ENCODE measurements around the gene NUDT3.
A peak's percentile ranks its signal among the peaks of the same experiment; 100 is the strongest.

Gene NUDT3

DNA sequence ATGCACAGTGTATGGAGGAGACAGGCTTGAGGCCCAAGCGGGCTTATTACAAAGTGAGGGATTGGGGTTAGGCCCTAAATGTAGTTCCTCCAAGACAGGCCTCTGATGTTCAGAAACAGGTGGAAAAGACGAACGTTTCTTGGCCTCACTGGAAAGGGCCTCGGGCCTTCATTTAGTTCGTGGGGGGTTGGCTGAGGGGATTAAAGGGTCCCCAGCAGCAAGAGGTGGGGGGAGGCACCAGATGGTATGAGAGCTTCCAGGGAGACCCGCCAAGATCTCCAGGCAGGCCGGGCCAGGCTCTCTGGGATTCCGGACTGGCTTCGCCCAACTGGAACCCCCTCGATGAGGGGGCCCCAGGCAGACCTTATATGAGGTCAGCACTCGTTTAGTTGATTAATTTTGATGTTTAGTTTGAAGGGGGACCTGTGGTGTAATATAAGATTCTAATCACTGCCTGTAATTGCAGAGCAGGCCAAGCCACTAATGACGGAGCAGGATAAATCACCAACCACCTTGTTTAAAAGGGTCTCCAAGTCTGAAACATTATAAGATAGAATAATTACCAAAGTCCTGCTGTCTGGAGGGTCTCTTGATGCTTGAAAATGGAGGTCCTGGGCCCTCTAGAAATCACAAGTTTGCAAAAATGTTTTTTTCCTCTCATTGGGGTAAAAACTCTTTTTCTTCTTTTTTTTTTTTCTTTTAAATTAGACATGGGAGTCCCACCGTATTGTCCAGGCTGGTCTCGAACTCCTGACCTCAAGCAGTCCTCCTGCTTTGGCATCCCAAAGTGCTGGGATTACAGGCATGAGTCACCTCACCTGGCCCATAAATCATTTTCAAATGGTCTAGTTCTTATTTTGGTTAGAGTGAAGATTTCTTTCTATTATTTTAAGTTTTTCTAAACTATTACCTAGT lies 153.6 kb downstream of the NUDT3 start:
- no peak for DNase-seq (ENCODE audit: low read depth in 2 of 2)

DNA sequence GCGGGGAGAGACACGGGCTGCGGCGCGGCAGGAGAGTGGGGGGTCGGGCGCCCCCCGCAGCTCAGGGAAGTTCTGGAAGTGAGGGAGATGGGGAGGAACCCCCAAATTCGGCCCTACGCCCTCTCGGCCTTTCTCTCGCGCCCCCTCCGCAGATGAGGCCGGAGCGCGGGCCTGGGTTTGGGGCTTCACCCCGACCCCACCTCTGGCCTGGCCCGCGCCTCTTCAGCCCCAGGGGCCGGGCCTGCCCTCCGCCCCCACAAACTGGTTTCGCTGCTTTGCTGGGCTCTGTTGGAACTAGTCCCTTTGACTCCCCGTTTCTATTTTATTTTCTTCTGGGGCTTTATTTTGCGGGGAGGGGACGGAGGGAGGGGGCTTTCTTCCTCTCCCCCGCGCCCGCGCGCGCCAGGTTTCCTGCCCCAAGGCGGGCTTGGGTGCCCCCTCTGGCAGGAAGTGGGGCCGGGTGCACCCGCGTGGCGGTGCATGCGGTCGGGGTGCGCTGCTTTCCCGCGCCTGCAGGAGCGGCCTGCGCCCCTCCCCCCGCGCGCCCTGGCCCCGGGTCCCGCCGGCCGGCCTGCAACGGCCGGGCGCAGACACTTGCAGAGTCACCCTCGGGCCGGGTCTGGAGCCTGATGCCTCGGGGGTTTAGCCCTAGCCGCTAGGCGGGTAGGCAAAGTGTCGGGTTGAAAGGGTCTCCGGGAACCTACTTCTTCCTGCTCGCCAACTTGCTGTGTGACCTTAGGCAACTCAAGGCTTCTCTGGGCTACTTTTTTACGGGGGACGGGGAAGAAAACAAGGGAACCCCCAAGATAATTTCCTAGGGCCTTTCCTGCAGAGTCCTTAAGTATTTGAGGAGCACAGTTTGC lies 154.5 kb downstream of the NUDT3 start:
- peak in 1 of 2 donors; percentile 72 for DNase-seq (ENCODE audit: low read depth in 2 of 2)

DNA sequence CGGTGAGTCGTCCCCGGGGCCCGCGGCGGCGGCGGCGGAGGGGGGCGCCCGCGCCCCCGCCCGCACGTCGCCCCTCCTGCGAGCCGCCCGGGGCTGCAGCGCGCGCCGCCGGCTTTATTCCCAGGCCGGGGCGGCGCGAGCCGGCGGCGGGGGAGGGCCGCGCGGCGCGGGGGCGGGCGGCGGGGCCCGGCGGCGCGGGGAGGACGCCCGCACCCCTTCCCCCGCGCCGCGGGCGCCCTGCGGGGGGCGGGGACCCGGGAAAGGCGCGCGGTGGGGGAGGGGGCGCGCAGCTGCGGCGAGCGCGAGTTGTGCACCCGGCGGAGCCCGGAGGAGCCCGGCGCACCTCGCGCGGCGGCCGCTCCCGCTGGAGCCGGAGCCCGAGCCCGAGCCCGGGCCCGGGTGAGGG lies 155.2 kb downstream of the NUDT3 start:
- DNase-seq (ENCODE audit: low read depth in 2 of 2): peak in 1 of 2 donors; percentile 28

DNA sequence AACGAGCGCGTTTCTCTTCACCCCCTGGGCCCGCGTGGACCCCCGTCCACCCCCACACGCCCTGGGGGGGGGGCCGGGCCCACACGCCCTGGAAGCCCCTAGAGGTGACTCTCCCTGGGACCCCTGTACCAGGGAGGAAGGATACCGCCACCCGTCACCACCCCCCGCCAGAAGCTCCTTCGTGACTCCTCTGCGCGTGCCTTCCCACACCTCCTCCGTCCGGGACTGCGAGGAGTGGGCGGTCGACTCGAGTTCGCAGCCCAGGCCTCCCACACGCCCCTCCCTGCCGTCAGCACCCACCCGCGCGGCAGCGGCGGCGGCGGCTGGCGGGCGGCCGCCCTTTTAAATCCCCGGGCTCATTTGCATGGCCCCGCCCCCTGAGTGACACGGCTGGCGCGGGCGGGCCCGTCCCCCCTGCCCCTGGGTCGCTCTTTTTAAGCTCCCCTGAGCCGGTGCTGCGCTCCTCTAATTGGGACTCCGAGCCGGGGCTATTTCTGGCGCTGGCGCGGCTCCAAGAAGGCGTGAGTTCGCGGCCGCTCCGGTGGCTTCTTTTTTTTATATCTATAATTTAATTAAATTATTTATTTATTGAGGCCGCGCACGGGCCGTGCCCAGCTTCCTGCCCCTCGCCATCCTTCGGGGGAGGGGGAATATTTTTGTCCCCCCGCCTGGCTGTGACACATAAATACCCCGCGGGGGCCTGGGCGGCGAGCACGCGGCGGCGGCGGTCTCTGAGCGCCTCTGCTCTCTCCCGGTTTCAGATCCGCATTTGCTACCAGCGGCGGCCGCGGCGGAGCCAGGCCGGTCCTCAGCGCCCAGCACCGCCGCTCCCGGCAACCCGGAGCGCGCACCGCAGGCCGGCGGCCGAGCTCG lies 155.8 kb downstream of the NUDT3 start, which contains the start of gene HMGA1:
HMGA1 (plus strand) TSS at position 431 of the 873 bp plus-strand sequence. CDS start 3,908 bp downstream, outside the sequence.
- peak; percentile 92 to 93 for DNase-seq (ENCODE audit: low read depth in 2 of 2)

DNA sequence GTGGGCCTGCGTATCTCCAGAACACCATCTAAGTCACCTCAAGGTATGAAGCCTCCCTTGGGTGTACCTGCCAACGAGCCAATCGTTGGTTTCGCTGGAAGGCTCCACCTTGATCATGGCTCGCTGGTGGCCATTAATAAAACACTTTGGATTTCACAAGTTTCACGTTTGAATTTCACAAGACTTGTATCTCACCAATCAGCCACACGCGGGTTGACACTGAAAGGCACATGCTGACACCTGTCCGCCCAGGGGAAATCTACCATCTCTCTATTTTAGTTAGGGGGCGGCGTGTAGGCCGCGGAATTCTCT lies 156.4 kb downstream of the NUDT3 start:
- DNase-seq (ENCODE audit: low read depth in 2 of 2): peak in 1 of 2 donors; percentile 41

DNA sequence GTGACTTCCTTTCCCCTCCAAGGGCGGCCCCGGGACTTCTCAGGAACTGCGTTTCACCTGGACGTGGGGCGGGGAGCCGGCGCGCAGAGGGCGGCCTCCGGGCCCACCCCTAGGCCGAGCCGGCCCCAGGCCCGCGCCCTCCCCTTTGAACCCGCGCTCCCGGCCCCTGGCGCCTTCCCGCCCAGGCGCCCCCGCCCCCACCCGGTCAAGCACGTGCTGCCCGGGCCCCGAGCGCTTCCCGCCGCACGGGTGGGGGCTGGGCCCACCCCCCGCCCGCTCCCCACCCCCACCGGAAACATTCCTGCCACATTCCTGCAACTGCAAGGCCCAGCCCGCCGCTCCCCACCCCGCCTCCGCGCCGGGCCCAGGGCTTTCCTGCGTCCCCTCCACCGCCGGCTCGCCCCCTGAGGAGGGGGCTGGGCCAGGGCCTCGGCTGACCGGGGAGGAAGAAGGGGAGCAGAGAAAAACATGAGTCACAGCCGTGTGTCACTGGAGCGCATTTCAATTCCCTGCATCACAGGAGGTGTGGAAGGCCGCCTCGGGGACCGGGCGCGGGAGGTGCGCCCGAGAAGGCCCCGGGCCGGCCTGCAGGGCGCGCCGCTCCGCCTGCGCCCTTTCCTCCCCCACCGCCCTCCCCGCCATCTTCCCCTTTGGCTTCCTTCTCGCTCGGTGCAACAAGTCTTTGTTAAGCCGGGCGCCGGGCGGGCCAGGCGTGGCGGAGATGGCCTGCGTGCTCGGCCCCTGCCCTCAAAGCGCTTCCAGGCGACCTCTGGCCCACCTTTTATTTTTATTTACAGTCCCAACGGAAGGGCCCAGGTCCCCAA lies 156.9 kb downstream of the NUDT3 start:
- DNase-seq (ENCODE audit: low read depth in 2 of 2): peak; percentile 61 to 72

DNA sequence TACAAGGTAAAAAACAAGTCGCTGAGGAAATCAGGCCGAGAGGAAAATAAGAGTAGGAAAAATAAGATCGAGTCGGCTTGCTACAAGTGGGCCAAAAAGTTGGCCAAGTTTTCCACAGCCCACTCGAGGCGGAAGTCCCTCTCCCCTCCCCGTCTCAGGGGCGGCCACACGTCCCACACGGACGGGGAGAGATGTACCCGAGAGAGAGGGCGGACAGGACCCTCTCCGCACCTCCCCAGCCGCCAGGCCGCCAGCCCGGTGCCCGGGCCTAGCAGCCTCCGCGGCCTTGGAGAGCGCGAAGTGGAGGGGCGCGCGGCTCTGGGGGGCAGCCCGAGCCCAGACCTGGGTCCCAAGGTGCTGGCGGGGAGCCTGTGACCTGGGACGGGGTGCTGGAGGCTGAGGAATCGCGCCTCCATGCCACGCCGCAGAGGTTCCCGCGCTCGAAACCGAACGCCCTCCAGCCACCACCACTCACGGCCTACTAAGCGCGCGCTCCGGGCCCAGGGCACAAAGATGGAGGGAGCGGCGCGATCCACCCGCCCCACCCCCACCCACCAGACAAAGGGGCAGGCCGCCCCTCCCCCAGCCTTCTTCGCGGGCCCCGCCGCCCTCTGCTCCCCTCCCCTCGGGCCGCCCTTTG lies 157.7 kb downstream of the NUDT3 start:
- no peak for DNase-seq (ENCODE audit: low read depth in 2 of 2)

DNA sequence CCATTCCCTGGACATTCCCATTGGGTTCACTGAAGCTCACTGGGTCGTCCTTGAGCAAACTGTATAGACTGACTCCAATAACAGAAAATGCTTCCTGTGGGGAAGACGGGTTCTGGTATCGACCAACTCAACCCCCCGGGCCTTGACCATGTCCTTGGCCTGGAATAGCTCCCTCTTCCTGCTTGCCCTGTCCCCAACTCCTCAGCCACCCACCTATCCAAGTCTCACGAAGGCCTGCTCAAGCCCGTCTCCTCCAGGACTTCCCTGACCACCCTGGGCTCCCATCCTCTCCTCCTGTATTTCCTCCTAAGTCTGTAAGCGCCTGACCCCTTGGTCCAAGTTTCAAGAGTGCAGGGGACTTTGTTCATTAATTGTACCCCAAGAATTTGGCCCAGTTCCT lies 158.6 kb downstream of the NUDT3 start:
- no peak for DNase-seq (ENCODE audit: low read depth in 2 of 2)

DNA sequence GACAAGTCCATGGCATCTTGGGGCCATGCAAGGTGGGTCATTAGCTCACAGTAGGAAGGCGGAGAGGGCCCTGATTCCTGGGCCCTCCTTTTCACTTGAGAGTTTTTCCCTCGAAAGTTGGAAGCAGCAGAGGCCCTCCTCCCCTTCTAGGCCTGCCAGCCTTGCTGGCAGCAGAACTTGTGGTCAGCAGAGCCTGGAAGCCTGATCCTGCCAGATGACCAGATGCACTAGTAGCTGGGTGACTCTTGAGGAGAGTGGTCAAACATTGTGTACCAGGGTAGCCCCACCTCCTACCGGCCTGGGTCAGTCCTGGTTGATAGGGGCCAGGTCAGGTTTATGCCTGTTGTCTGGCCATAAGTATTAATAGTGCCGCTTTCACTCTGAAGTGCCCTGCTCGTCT lies 159.6 kb downstream of the NUDT3 start:
- no peak for DNase-seq (ENCODE audit: low read depth in 2 of 2)

DNA sequence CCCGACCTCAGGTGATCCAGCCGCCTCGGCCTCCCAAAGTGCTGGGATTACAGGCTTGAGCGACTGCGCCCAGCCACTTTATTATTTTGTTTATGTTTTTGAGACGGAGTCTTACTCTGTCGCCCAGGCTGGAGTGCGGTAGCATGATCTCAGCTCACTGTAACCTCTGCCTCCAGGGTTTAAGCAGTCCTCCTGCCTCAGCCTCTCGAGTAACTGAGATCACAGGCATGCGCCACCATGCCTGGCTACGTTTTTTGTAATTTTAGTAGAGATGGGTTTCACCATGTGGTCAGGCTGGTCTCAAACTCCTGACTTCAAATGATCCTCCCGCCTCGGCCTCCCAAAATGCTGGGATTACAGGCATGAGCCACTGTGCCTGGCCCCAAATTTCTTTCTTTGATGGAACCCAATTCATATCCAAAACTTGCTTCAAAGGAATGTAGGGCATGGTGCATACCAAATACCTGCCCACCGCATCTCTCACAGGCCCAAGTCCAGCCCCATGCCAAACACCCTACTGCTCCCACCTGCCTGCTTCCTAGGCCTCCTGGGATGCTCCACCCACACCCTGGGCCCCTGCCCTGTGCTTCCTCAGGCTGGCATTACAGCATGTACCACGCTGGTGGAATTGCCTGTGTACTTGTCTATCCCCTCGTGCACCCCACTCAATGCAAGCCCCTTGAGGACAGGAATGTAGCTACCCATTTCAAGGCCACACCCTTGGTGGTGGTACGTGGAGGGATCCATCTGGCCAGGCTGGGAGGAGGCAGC lies 160.7 kb downstream of the NUDT3 start:
- DNase-seq (ENCODE audit: low read depth in 2 of 2): no peak

DNA sequence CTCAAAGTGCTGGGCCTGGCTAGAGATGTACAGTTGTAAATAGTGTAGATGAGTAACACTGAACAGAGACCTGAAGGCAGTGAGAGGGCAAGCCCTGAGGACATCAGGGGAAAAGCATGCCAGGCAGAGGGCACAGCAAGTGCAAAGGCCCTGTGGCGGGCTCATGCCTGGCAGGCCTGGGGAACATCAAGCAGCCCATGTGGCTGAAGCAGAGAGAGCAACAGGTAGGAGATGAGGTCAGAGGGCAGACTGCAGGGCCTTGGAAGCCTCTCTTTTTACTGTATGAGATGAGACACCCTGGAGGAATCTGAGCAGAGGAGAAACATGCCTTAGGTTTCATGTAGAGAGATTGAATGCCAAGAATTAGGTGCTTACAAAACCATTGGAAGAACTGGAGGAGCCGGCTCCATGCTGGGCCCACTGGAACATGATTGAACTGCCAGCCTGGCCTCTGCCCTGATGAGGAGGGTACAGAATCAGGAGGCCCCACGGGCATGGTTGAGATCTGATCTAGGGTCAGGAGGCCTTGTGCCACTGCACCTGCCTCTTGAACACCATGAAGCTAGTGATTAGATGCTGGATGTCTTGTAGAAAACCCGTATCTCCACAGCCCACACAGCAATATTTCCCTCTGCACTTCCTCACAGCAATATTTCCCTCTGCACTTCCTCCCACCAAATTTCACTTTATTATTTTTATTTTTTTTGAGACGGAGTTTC lies 161.7 kb downstream of the NUDT3 start:
- no peak for DNase-seq (ENCODE audit: low read depth in 2 of 2)

DNA sequence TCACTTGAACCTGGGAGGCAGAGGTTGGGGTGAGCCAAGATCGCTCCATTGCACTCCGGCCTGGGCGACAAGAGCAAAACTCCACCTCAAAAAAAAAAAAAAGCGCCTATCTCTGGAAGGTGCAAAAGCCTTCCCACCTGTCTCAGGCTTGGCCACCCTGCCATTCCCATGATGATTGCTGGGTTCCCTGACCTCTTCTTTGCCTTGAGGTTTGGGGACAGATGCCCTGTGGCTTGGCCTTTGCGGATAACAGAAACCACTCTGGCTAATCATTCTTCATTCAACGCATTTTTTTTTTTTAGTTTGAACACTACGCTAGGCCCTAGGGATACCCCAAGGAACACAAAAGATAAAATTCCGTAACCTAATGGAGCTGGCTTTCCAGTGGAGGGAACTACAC lies 162.6 kb downstream of the NUDT3 start:
- no peak for DNase-seq (ENCODE audit: low read depth in 2 of 2)

All from stimulated activated CD8-positive, alpha-beta memory T cell treated with anti-CD3 and anti-CD28 coated beads, Interleukin-7, amount 100 ng/mL, for 4 hours (primary cell).